ENCODE data around the gene RHCE.
"Not testable (repeated sequence)": the region's sequence is repeated elsewhere in the genome, so short reads cannot be mapped to it uniquely, and the experiment has no call there.

DNA sequence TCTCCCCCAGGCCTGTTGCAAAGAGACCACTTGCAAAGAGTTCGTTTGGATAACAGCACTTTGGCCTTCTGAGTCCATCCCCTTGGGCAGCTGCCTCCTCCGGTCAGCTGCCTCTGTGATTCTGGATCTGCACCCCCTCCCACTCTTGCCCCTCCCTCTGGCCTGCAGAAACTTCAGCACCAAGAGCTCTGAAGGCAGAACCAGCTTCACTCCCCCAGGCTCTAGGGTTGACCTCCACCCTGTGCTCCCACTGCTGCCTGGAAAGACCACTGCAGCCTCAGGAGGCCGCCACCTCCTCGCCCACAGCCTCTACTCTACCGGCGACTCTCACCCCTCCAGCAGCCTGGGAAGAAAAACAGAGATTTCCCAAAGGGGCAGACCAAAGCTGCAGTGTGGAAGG lies 6.5 kb downstream of the RHCE start:
- TF ChIP-seq, protein P1, sequence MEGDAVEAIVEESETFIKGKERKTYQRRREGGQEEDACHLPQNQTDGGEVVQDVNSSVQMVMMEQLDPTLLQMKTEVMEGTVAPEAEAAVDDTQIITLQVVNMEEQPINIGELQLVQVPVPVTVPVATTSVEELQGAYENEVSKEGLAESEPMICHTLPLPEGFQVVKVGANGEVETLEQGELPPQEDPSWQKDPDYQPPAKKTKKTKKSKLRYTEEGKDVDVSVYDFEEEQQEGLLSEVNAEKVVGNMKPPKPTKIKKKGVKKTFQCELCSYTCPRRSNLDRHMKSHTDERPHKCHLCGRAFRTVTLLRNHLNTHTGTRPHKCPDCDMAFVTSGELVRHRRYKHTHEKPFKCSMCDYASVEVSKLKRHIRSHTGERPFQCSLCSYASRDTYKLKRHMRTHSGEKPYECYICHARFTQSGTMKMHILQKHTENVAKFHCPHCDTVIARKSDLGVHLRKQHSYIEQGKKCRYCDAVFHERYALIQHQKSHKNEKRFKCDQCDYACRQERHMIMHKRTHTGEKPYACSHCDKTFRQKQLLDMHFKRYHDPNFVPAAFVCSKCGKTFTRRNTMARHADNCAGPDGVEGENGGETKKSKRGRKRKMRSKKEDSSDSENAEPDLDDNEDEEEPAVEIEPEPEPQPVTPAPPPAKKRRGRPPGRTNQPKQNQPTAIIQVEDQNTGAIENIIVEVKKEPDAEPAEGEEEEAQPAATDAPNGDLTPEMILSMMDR (conservative IDR thresholded peaks at IDR 0.05; ENCODE audit: low read depth, low read length), result not testable (repeated sequence)
- not testable (repeated sequence) for TF ChIP-seq EZH2 (IDR thresholded peaks at IDR 0.05; ENCODE audit: borderline replicate concordance, low read depth, low read length, poor library complexity, severe bottlenecking)

Measured in A673 (cell line).